H1 (cell line): ENCODE results near the gene SLC48A1. TPM values are rescaled to one million over a fixed set of nuclear protein-coding genes. Genes with fewer than 3 reads are reported as not detected.

Experiments
- BACH1 ChIP-seq: IDR thresholded peaks from 2 replicates; pipeline ENCODE4 v1.6.1; 2012; ENCODE audit warnings: low read length, improper control_type of control experiment
- BRCA1 ChIP-seq: IDR thresholded peaks from 2 replicates; pipeline ENCODE4 v1.6.1; 2012; ENCODE audit warnings: low read depth, low read length, improper control_type of control experiment
- CEBPB ChIP-seq: IDR thresholded peaks from 2 replicates; pipeline ENCODE4 v1.6.1; 2012; ENCODE audit warnings: low read depth, low read length
- EGR1 ChIP-seq: IDR thresholded peaks from 2 replicates; pipeline ENCODE4 v1.6.1; 2011; ENCODE audit warnings: low read depth, low read length, borderline replicate concordance
- RNF2 ChIP-seq: fragments of 200-900, 300-1000 bp; sonication (generic); IDR thresholded peaks from 2 replicates; pipeline ENCODE4 v1.7.1; 2016; ENCODE audit warnings: borderline replicate concordance, low read depth, mild to moderate bottlenecking, antibody characterized with exemption, low read length; ENCODE audit not compliant: poor library complexity, severe bottlenecking; ENCODE audit errors: missing control alignments
- SAP30 ChIP-seq: fragments of 300-600 bp; sonication (generic); IDR thresholded peaks from 2 replicates; pipeline ENCODE4 v1.7.1; 2012; ENCODE audit warnings: low read length, moderate library complexity, mild to moderate bottlenecking, inconsistent platforms; ENCODE audit not compliant: insufficient read depth, insufficient replicate concordance
- SP2 ChIP-seq: IDR thresholded peaks from 2 replicates; pipeline ENCODE4 v1.6.1; 2012; ENCODE audit warnings: mild to moderate bottlenecking, low read length, inconsistent platforms
- SUZ12 ChIP-seq: fragments of 200-600 bp; sonication (generic); IDR thresholded peaks from 2 replicates; pipeline ENCODE4 v1.6.1; 2012; ENCODE audit warnings: mild to moderate bottlenecking, inconsistent platforms, low read length, moderate library complexity, mixed read lengths
- TAF1 ChIP-seq: IDR thresholded peaks from 2 replicates; pipeline ENCODE4 v1.6.1; 2011; ENCODE audit warnings: mild to moderate bottlenecking, low read depth, low read length
- polyA plus RNA-seq, 7 experiments: library from polyadenylated mRNA; depleted of rRNA in 3 of 7; stranded (reverse) in 5 of 7; unstranded in 2 of 7; fragments of >200 nt in 5 of 7; fragments of 200-250 nt in 2 of 7; gene quantifications; 1 replicate in 5 of 7; 2 replicates in 1 of 7; 4 replicates in 1 of 7; pipeline versions ENCODE4 v1.2.1 to v1.2.3, GENCODE V29; 2011 to 2013; ENCODE audit warnings: missing spikeins in 2 of 7, mixed read lengths in 2 of 7
- total RNA-seq: library from RNA; stranded (reverse); fragmentation: NEBNext Ultra II Directional; extraction: Animal tissue kit (Norgen Biotek cat#: 25700); gene quantifications from 2 replicates; pipeline ENCODE4 v1.2.1, GENCODE V29; 2021
- TF ChIP-seq, protein P1 (sequence below): fragments of 300-600 bp; sonication (generic); IDR thresholded peaks from 2 replicates; pipeline ENCODE4 v1.7.1; 2012; ENCODE audit warnings: low read length, moderate library complexity, mild to moderate bottlenecking, inconsistent platforms; ENCODE audit not compliant: insufficient replicate concordance

SLC48A1 gene
- total and polyA plus RNA-seq, 2 of the 8 experiments (the other 6 are each of a cell fraction or from before 2014, with no cell fraction given) = 9.5 to 14.1 TPM

DNA sequence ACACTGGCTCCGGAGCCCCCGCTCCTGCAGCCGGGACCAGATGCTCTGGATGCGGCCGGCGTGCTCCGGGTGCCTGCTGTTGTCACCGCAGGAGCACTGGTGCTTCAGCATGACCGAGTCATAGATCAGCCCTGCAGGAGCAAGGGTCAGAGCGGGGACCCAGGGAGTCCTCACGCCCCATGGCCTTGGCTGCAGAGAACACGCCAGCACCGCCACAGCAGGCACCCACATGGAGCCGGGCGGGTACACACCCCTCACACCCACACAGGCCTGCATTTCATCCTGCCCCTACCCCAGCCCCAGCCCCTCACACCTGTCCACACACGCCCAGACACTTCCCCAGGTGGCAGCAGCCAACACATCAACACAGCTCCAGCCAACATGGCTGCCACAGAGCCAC is 18.8 kb downstream of the SLC48A1 start (continued):
- TF ChIP-seq, protein P1, sequence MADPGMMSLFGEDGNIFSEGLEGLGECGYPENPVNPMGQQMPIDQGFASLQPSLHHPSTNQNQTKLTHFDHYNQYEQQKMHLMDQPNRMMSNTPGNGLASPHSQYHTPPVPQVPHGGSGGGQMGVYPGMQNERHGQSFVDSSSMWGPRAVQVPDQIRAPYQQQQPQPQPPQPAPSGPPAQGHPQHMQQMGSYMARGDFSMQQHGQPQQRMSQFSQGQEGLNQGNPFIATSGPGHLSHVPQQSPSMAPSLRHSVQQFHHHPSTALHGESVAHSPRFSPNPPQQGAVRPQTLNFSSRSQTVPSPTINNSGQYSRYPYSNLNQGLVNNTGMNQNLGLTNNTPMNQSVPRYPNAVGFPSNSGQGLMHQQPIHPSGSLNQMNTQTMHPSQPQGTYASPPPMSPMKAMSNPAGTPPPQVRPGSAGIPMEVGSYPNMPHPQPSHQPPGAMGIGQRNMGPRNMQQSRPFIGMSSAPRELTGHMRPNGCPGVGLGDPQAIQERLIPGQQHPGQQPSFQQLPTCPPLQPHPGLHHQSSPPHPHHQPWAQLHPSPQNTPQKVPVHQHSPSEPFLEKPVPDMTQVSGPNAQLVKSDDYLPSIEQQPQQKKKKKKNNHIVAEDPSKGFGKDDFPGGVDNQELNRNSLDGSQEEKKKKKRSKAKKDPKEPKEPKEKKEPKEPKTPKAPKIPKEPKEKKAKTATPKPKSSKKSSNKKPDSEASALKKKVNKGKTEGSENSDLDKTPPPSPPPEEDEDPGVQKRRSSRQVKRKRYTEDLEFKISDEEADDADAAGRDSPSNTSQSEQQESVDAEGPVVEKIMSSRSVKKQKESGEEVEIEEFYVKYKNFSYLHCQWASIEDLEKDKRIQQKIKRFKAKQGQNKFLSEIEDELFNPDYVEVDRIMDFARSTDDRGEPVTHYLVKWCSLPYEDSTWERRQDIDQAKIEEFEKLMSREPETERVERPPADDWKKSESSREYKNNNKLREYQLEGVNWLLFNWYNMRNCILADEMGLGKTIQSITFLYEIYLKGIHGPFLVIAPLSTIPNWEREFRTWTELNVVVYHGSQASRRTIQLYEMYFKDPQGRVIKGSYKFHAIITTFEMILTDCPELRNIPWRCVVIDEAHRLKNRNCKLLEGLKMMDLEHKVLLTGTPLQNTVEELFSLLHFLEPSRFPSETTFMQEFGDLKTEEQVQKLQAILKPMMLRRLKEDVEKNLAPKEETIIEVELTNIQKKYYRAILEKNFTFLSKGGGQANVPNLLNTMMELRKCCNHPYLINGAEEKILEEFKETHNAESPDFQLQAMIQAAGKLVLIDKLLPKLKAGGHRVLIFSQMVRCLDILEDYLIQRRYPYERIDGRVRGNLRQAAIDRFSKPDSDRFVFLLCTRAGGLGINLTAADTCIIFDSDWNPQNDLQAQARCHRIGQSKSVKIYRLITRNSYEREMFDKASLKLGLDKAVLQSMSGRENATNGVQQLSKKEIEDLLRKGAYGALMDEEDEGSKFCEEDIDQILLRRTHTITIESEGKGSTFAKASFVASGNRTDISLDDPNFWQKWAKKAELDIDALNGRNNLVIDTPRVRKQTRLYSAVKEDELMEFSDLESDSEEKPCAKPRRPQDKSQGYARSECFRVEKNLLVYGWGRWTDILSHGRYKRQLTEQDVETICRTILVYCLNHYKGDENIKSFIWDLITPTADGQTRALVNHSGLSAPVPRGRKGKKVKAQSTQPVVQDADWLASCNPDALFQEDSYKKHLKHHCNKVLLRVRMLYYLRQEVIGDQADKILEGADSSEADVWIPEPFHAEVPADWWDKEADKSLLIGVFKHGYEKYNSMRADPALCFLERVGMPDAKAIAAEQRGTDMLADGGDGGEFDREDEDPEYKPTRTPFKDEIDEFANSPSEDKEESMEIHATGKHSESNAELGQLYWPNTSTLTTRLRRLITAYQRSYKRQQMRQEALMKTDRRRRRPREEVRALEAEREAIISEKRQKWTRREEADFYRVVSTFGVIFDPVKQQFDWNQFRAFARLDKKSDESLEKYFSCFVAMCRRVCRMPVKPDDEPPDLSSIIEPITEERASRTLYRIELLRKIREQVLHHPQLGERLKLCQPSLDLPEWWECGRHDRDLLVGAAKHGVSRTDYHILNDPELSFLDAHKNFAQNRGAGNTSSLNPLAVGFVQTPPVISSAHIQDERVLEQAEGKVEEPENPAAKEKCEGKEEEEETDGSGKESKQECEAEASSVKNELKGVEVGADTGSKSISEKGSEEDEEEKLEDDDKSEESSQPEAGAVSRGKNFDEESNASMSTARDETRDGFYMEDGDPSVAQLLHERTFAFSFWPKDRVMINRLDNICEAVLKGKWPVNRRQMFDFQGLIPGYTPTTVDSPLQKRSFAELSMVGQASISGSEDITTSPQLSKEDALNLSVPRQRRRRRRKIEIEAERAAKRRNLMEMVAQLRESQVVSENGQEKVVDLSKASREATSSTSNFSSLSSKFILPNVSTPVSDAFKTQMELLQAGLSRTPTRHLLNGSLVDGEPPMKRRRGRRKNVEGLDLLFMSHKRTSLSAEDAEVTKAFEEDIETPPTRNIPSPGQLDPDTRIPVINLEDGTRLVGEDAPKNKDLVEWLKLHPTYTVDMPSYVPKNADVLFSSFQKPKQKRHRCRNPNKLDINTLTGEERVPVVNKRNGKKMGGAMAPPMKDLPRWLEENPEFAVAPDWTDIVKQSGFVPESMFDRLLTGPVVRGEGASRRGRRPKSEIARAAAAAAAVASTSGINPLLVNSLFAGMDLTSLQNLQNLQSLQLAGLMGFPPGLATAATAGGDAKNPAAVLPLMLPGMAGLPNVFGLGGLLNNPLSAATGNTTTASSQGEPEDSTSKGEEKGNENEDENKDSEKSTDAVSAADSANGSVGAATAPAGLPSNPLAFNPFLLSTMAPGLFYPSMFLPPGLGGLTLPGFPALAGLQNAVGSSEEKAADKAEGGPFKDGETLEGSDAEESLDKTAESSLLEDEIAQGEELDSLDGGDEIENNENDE = no peak
- TF ChIP-seq BACH1 (no peak), CEBPB (no peak), RNF2 (no peak), SP2 (no peak), TAF1 (no peak), SUZ12 (no peak), EGR1 (no peak), SAP30 (no peak), BRCA1 (no peak)
